NCI-H748 (cell line): Measurements from ENCODE around the gene GRB10.
"Not testable (repeated sequence)": the region's sequence is repeated elsewhere in the genome, so short reads cannot be mapped to it uniquely, and the experiment has no call there.

Experiments
- DNase-seq: peaks from one replicate; lab custom pipeline; 2025; ENCODE audit not compliant: unreplicated experiment; lab: John Stamatoyannopoulos, UW

GRB10 gene

DNA sequence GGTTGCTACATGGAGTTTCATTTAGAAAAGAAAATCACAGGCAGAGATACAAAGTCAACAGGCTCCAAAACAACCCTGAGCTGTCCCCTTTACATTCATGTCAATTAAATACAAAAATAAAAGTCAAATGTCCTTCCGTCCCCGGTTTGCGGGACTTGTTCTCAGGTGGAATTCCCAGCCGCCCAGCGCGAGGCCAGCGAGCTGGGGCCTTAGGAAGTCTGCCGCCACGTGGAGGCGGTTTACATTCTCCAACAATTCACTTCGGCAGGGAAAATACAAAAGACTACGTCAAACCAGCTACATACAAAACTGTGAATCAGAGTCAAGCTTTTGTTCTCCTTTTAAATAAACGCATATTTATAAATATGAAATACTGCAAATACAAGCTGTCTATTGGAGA, 192.2 kb downstream of the GRB10 start:
- no peak for DNase-seq

GRCh38 chr7:50589364-50589763, 193.3 kb downstream of the GRB10 start:
- no peak for DNase-seq

DNA sequence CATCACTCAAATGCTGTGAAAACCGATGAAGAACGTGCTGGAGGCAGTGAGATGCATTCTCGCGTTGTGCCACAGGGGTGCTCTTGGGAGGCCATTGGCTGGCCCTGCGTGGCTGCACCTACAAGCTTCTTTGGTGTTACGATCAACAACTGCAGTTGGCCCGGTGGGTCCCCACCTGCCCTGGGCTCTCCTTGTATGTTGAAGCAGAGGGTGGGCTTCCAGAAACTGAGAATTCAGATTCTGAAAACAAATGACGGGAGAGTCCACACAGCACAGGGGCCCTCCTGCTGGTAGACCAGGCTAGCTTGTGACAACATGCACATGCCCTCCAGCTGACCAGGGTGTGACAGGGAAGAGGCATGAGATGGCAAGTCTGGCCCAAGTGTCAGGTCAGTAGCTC, 193.8 kb downstream of the GRB10 start:
- no peak for DNase-seq

DNA sequence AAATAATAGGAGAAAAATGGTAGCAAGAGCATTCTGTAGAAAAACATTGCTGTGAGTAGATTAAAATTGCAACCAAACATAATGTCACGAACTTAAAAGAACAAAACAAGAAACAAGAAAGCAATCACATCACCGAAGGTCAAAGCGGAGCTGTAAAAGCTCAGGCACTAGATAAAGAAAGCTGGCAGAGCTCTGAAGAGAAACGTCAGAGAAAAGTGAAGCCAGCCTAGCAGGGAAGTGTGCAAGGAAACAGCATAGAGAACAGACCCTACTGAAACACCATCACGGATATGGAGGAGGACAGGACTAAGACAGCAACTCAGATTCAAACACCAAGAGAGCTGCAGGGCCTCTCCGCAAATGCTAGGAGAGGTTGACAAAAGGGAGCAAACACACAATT, 195.0 kb downstream of the GRB10 start:
- no peak for DNase-seq

DNA sequence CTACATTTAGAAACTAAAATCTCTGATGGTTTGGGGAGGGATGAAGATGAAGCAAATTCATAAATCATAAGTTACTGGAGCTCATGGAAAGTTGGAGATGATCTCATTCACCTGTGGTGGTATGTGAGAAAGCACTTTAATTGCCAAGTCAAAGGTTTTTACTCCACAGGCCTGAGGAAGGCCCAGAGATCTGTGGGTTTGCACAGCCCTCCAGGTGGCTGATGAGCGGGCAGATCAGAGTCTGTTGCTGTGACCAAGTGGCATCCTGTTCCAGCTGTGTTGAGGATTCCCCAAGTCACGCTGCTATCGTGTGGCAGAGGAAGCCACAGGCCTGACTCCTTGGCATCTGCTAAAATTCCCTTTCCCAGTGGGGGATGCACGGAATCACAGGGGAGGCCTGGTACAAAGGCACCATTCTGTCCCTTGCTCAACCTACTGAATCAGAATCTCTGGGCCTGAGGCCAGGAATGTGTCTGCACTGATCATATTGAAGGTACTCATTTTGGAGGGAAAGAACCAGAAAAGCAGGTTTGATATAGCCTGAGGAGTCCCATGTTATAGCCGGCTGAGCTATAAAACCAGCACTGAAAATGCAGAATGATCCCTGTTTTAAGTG, 197.8 kb downstream of the GRB10 start:
- peak; percentile 42 for DNase-seq

GRCh38 chr7:50584386-50584785, 198.3 kb downstream of the GRB10 start:
- no peak for DNase-seq

GRCh38 chr7:50583295-50583694, 199.4 kb downstream of the GRB10 start:
- not testable (repeated sequence) for DNase-seq

DNA sequence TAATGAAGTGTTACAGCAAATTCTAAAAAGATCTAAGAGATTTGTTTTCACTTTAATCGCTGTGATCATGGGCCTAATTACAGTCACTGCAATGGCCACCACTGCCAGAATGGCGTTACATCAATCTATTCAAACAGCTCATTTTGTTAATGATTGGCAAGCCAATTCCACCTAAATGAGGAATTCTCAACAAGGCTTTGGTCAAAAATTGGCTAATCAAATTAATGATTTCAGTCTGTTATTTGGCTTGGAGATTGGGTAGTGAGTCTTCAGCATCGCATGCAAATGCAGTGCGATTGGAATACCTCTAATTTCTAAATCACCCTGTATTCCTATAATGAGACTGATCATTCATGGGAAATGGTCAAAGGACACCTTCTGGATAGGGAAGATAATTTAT, 200.4 kb downstream of the GRB10 start:
- DNase-seq: not testable (repeated sequence)

- DNase-seq: not testable (repeated sequence)
Measured at GRCh38 chr7:50580666-50581065, 202.0 kb downstream of the GRB10 start.

GRCh38 chr7:50580057-50580456, 202.6 kb downstream of the GRB10 start:
- no peak for DNase-seq

GRCh38 chr7:50578105-50578504, 204.6 kb downstream of the GRB10 start:
- not testable (repeated sequence) for DNase-seq

- DNase-seq: no peak
Measured at GRCh38 chr7:50577569-50577968, 205.1 kb downstream of the GRB10 start.

DNA sequence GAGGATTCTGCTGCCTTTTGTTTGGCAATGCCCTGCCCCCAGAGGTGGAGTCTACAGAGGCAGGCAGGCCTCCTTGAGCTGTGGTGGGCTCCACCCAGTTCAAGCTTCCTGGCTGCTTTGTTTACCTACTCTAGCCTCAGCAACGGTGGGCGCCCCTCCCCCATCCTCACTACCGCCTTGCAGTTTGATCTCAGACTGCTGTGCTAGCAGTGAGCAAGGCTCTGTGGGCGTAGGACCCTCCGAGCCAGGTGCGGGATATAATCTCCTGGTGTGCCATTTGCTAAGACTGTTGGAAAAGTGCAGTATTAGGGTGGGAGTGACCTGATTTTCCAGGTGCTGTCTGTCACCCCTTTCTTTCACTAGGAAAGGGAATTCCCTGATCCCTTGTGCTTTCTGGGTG, 206.3 kb downstream of the GRB10 start:
- DNase-seq: not testable (repeated sequence)

DNA sequence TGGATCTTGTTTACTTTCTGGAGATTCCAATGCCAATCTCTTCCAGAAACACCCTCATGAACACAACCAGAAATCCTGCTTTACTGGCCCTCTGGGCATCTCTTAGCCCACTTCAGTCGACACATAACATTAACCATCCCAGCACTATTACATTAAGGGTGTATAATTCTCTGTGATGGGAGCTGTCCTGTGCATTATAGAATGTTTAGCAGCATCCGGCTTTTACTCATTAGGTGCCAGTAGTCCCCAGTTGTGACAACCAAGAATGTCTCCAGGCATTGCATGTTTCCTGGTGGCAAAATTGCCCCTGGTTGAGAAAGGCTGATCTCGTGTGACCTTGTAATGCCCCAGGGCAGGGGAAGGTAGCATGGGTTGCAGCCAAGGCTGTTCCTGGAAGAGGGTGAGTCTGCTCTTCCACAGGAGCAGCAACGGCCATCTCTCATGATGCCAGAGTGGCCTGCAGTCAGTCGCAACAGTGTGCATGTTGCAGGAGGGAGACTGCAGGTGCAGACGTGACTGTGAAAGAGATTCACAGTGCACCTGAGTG, 214.9 kb downstream of the GRB10 start:
- DNase-seq: no peak

DNA sequence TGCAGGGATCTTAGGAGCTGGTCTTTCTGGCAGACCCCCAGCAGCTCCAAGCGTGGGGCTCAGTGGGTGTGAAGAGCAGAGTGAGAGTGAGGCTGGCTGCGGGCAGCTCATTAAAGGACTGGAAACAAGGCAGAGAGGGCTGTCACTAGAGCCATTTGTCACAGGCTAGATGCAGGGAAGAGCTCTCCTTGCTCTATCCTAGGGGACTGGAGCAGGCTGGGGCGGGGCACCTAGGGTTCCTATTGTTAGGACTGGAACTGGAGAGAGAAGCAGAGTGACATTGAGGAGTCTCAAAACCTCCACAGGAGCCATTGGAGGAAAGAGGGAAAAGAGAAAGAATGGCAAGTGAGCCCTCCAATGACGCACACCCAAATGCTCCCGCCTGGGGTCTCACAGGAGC, 216.7 kb downstream of the GRB10 start:
- DNase-seq: no peak

- DNase-seq: no peak
Measured at GRCh38 chr7:50565559-50565916, 217.2 kb downstream of the GRB10 start.

DNA sequence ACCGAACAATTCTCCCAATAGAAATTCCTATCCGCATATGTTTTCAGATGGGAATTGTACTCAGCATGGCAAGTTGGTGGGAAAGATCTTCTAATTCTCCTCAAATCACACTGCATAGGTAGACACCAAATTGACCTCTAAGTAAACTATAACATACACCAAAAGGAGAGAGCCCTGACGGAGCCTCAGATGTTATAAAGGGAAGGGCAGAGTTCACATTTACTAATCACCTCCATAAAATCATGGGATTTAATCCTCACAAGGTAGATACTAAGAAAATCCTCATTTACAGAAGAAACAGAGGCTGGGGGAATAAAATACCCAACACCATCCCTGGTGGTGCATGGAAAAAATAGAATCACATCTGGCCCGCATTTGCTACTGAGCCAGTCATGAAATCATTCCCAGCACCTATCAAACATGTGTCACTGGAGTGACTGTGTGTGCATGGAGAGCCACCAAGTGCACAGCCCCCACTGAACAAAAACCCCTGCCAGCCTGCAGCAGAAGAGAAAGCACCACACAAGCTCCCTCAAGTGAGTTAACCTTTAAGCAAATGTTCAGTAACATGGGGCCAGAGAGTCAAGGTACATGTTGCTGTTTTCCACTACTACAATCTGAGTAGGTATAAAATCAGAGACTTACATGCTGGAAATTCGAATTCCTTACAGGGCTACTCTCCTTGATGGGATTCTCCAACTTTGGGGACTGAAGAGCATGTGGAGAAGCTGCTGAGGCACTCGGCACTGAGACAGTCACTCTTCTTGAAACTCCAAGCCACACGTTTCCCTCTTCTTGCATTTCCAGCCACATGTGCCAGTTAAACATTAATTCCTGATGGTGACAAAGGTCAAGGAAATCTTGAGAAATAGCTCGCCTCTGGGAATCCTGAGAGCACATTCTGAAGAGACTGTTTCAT, 217.8 kb downstream of the GRB10 start, which contains the start of gene DDC:
DDC (minus strand) TSS at position 766 of the 919 bp plus-strand sequence. CDS start 21,320 bp downstream, outside the sequence.
- DNase-seq: no peak

DNA sequence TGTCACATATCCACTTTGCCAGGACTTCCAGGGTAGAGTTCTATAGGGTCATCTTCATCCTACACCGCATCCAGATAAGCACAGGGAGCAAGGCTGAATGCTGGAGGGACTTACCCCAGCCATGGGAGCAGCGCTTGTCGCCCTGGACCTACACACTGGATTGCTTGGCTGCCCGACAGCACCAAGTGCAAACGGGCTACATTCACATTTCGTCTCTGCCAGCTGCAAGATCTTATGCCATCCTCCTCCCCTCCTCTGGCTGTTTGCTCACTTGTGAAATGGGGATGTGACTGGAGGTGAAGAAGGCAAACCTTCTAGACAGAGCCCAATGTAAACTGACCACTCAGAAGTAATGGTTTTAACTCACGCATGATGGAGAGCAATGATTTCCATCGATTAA, 218.5 kb downstream of the GRB10 start:
- no peak for DNase-seq

DNA sequence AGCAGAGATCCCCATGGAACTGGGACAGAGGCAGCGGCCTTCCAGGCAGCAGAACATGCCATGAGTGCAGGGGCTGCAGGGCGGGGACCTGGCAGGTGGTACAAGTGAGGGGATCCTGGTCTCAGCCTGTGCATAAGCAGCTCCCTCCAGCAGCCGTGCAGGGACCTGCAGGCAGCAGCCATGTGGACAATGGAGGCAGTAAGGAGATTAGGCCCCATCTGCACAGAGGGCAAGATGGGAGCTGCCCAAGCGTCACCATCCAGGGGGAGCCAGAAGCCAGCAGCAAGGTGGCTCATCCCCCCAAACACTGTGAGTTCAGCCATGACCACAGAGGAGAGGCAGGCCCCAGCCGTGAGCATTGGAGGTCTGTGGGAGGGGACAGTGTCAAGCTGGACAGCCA, 220.6 kb downstream of the GRB10 start:
- peak; percentile 75 for DNase-seq

DNA sequence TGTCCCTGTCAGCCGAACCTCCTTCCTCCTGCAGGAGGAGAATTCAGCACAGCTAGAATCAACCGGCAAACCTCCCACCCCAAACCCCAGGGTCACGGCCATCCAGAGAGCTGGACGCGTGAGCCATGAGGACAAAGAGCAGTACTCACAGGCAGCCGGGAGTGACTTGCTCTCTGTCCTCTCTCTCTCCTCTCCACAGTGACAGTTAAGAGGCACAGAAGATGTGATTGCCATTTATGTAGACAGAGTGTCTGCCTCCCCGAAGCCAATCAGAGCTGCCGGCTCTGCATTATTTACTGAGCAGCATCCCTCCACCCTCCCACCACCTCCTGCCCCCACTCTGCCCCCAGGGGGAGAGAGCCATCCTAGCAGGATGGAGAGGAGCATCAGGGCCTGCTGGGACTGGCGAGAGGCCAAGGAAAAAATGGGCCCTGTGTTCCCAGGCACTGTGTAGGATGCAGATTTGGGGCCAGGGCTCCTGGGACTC, 221.8 kb downstream of the GRB10 start:
- DNase-seq: peak; percentile 97

DNA sequence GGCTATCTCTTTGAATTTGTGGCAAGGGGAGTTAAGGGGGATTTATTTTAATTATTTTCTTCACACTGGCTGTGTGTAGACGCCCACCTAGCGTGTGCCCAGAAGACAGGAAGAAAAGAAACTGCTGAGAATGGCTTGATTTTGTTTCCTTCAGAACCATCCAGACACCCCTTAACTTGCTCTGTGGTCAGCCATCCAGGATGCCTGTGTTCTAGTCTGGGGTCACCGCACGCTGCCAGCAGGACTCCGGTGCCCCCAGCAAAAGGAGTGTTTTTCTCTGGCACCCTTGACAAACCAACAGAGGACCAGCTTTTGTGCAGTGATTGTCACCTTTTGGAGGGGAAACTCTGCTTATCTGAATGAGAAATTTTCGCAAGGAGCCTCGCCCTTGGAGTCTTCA, 222.8 kb downstream of the GRB10 start:
- DNase-seq: no peak
